ENCODE data around the gene CCDC86.

The CCDC86 gene

GRCh38 chr11:60841797-60842667 lies at the start of gene CCDC86:
TSS of gene CCDC86 (plus strand) at chr11:60842113. CDS start at chr11:60842125, 12 bp downstream.
- Mint-ChIP-seq H3K4me1 (ENCODE audit: low read depth) (peaks cover 36% of the 10 kb centered on the region), H3K36me3 (ENCODE audit: low read depth) (peaks cover 2% of the 10 kb centered on the region), H3K9me3 (no peaks in the 10 kb centered on the region), H3K27me3 (ENCODE audit: low read depth) (no peaks in the 10 kb centered on the region), H3K27ac (peak within 1 kb of the TSS; percentile 90), H3K4me3 (peak within 1 kb of the TSS; percentile 80)

GRCh38 chr11:60792521-60792920 lies 49.4 kb upstream of the CCDC86 start:
- Mint-ChIP-seq H3K27ac (no peak overlapping the region), H3K4me1 (ENCODE audit: low read depth) (no peaks in the 10 kb centered on the region), H3K9me3 (no peaks in the 10 kb centered on the region), H3K36me3 (ENCODE audit: low read depth) (no peaks in the 10 kb centered on the region), H3K4me3 (no peak overlapping the region), H3K27me3 (ENCODE audit: low read depth) (no peaks in the 10 kb centered on the region)

- Mint-ChIP-seq H3K36me3 (ENCODE audit: low read depth) (no peaks in the 10 kb centered on the region), H3K9me3 (no peaks in the 10 kb centered on the region), H3K27ac (no peak overlapping the region), H3K4me1 (ENCODE audit: low read depth) (no peaks in the 10 kb centered on the region), H3K27me3 (ENCODE audit: low read depth) (peaks cover 5% of the 10 kb centered on the region), H3K4me3 (no peak overlapping the region)
Measured at GRCh38 chr11:60795291-60795690, 46.6 kb upstream of the CCDC86 start.

- Mint-ChIP-seq H3K9me3 (no peaks in the 10 kb centered on the region), H3K27ac (no peak overlapping the region), H3K27me3 (ENCODE audit: low read depth) (peaks cover 11% of the 10 kb centered on the region)
Measured at GRCh38 chr11:60797846-60798630, 43.9 kb upstream of the CCDC86 start.

GRCh38 chr11:60798631-60799030 lies 43.3 kb upstream of the CCDC86 start:
- H3K36me3 Mint-ChIP-seq (ENCODE audit: low read depth) = no peaks in the 10 kb centered on the region
- no peak overlapping the region for H3K27ac Mint-ChIP-seq
- H3K4me3 Mint-ChIP-seq = no peak overlapping the region
- H3K4me1 Mint-ChIP-seq (ENCODE audit: low read depth) = no peaks in the 10 kb centered on the region
- H3K9me3 Mint-ChIP-seq = no peaks in the 10 kb centered on the region
- peaks cover 14% of the 10 kb centered on the region for H3K27me3 Mint-ChIP-seq (ENCODE audit: low read depth)

More at GRCh38 chr11:60797846-60798630, 43.9 kb upstream of the CCDC86 start:
- H3K4me1 Mint-ChIP-seq (ENCODE audit: low read depth) = no peaks in the 10 kb centered on the region
- H3K4me3 Mint-ChIP-seq = no peak overlapping the region
- no peaks in the 10 kb centered on the region for H3K36me3 Mint-ChIP-seq (ENCODE audit: low read depth)

DNA sequence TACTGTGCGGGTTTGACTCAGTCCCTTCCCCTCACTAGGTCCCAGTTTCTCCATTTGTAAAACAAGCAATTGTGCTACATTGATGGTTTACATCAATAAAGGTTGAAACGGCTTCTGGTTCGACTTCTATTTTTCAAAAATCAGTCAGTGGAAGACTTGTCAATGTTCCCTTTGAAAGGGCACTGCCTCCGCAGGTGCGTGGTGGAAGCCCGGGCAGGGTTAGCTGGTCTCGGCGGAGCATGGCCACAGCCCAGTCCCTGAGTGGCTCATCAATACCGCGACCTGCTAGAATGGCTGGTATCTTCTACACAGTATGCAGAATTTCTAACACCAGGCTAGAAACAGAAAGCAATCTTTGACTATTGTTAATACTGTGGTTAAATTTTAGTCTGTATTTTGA lies 40.7 kb upstream of the CCDC86 start:
- Mint-ChIP-seq H3K4me1 (ENCODE audit: low read depth) (no peaks in the 10 kb centered on the region), H3K27me3 (ENCODE audit: low read depth) (peaks cover 14% of the 10 kb centered on the region), H3K36me3 (ENCODE audit: low read depth) (no peaks in the 10 kb centered on the region), H3K9me3 (no peaks in the 10 kb centered on the region), H3K27ac (no peak overlapping the region), H3K4me3 (no peak overlapping the region)

- Mint-ChIP-seq H3K4me1 (ENCODE audit: low read depth) (no peaks in the 10 kb centered on the region), H3K36me3 (ENCODE audit: low read depth) (no peaks in the 10 kb centered on the region), H3K9me3 (no peaks in the 10 kb centered on the region), H3K4me3 (no peak overlapping the region), H3K27ac (no peak overlapping the region), H3K27me3 (ENCODE audit: low read depth) (peaks cover 14% of the 10 kb centered on the region)
Measured at GRCh38 chr11:60803273-60803936, 38.5 kb upstream of the CCDC86 start.

DNA sequence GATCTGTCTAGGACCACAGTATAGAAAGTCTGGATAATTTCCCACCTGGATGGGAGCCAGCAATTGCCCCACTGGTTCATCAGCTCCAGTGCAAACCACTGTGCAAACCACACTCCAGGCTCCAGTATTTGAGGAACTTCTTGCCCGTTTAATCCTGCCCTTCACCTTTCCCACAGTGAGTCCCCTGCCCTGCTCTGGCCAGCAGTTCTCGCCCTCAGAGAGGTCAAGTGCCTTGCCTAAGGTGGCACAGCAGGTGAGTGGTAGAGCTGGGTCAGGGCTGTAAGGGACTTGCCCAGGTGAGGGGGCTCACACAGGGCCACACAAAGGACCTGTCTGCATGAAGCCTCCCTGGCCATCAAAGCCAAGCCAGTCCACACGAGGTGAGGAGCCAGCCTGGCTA lies 32.7 kb upstream of the CCDC86 start:
- H3K9me3 Mint-ChIP-seq = no peaks in the 10 kb centered on the region
- H3K4me1 Mint-ChIP-seq (ENCODE audit: low read depth) = peaks cover 3% of the 10 kb centered on the region
- peaks cover 3% of the 10 kb centered on the region for H3K27me3 Mint-ChIP-seq (ENCODE audit: low read depth)
- no peak overlapping the region for H3K4me3 Mint-ChIP-seq
- H3K27ac Mint-ChIP-seq = no peak overlapping the region
- H3K36me3 Mint-ChIP-seq (ENCODE audit: low read depth) = no peaks in the 10 kb centered on the region

GRCh38 chr11:60809691-60810090 lies 32.2 kb upstream of the CCDC86 start:
- Mint-ChIP-seq H3K4me1 (ENCODE audit: low read depth) (peaks cover 3% of the 10 kb centered on the region), H3K27me3 (ENCODE audit: low read depth) (peaks cover 3% of the 10 kb centered on the region), H3K36me3 (ENCODE audit: low read depth) (no peaks in the 10 kb centered on the region), H3K4me3 (no peak overlapping the region), H3K9me3 (no peaks in the 10 kb centered on the region), H3K27ac (no peak overlapping the region)

- Mint-ChIP-seq H3K36me3 (ENCODE audit: low read depth) (no peaks in the 10 kb centered on the region), H3K4me3 (no peak overlapping the region), H3K27ac (no peak overlapping the region), H3K27me3 (ENCODE audit: low read depth) (peaks cover 3% of the 10 kb centered on the region), H3K4me1 (ENCODE audit: low read depth) (peaks cover 3% of the 10 kb centered on the region), H3K9me3 (no peaks in the 10 kb centered on the region)
Measured at GRCh38 chr11:60810151-60810550, 31.8 kb upstream of the CCDC86 start.

- Mint-ChIP-seq H3K36me3 (ENCODE audit: low read depth) (no peaks in the 10 kb centered on the region), H3K27ac (no peak overlapping the region), H3K4me3 (no peak overlapping the region), H3K9me3 (no peaks in the 10 kb centered on the region), H3K4me1 (ENCODE audit: low read depth) (peaks cover 3% of the 10 kb centered on the region), H3K27me3 (ENCODE audit: low read depth) (peaks cover 3% of the 10 kb centered on the region)
Measured at GRCh38 chr11:60810569-60810968, 31.3 kb upstream of the CCDC86 start.

DNA sequence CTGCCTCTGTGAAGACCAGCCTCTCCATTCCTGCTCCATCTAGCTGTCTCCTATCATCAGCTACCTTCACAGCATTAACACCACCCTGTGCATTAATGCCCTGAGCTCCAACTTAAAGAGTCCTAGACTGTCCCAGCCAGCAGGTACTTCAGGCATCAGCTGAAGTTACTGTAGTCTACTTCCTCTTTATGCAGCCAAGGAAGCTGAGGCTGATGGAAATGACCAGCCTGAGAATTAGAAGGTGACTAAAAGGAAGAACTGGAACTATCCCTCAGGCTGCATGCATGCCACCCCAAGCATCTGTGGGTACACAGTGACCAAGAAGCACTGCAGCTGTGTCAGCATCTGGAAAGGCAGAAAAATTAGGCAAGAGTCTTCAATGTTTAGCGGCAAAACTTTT lies 28.6 kb upstream of the CCDC86 start:
- peaks cover 3% of the 10 kb centered on the region for H3K4me1 Mint-ChIP-seq (ENCODE audit: low read depth)
- no peaks in the 10 kb centered on the region for H3K36me3 Mint-ChIP-seq (ENCODE audit: low read depth)
- no peak overlapping the region for H3K27ac Mint-ChIP-seq
- peaks cover 15% of the 10 kb centered on the region for H3K9me3 Mint-ChIP-seq
- no peak overlapping the region for H3K4me3 Mint-ChIP-seq
- H3K27me3 Mint-ChIP-seq (ENCODE audit: low read depth) = peaks cover 3% of the 10 kb centered on the region

- Mint-ChIP-seq H3K4me1 (ENCODE audit: low read depth) (peaks cover 3% of the 10 kb centered on the region), H3K4me3 (no peak overlapping the region), H3K27ac (no peak overlapping the region), H3K9me3 (peaks cover 15% of the 10 kb centered on the region), H3K36me3 (ENCODE audit: low read depth) (no peaks in the 10 kb centered on the region), H3K27me3 (ENCODE audit: low read depth) (peaks cover 3% of the 10 kb centered on the region)
Measured at GRCh38 chr11:60814112-60814511, 27.8 kb upstream of the CCDC86 start.

- peaks cover 3% of the 10 kb centered on the region for H3K27me3 Mint-ChIP-seq (ENCODE audit: low read depth)
- no peaks in the 10 kb centered on the region for H3K36me3 Mint-ChIP-seq (ENCODE audit: low read depth)
- H3K4me1 Mint-ChIP-seq (ENCODE audit: low read depth) = no peaks in the 10 kb centered on the region
Measured at GRCh38 chr11:60816590-60817157, 25.2 kb upstream of the CCDC86 start.

More at GRCh38 chr11:60816590-60817157, 25.2 kb upstream of the CCDC86 start:
- no peak overlapping the region for H3K27ac Mint-ChIP-seq
- no peak overlapping the region for H3K4me3 Mint-ChIP-seq
- H3K9me3 Mint-ChIP-seq = peaks cover 15% of the 10 kb centered on the region
